Adipocyte (in vitro differentiated cells): Measurements from ENCODE around the gene APOA4.

Experiments used
- DNase-seq: peaks from one replicate; pipeline ENCODE4 v3.0.0-alpha.2; 2015; ENCODE audit warnings: low read depth
- H3K27me3 ChIP-seq: replicated peaks from 2 replicates; pipeline ENCODE4 v1.7.0; 2013; ENCODE audit warnings: mild to moderate bottlenecking, low read length, moderate library complexity; ENCODE audit not compliant: control insufficient read depth, insufficient read depth
- H3K36me3 ChIP-seq: 2 replicates; pipeline ENCODE4 v1.7.0; 2013; ENCODE audit warnings: low read length, mild to moderate bottlenecking, moderate library complexity; ENCODE audit not compliant: control insufficient read depth, insufficient read depth, severe bottlenecking
- H3K4me1 ChIP-seq: 2 replicates; pipeline ENCODE4 v1.7.0; 2013; ENCODE audit warnings: mild to moderate bottlenecking, low read length, moderate library complexity; ENCODE audit not compliant: control insufficient read depth, insufficient read depth
- H3K4me3 ChIP-seq: 2 replicates; pipeline ENCODE4 v1.7.0; 2013; ENCODE audit warnings: mild to moderate bottlenecking, low read length, moderate library complexity
- H3K9ac ChIP-seq: 2 replicates; pipeline ENCODE4 v1.7.0; 2013; ENCODE audit warnings: mild to moderate bottlenecking, low read length, moderate library complexity
- H3K9me3 ChIP-seq: 2 replicates; pipeline ENCODE4 v1.7.0; 2013; ENCODE audit warnings: mild to moderate bottlenecking, low read length, moderate library complexity; ENCODE audit not compliant: control insufficient read depth

Gene APOA4

DNA sequence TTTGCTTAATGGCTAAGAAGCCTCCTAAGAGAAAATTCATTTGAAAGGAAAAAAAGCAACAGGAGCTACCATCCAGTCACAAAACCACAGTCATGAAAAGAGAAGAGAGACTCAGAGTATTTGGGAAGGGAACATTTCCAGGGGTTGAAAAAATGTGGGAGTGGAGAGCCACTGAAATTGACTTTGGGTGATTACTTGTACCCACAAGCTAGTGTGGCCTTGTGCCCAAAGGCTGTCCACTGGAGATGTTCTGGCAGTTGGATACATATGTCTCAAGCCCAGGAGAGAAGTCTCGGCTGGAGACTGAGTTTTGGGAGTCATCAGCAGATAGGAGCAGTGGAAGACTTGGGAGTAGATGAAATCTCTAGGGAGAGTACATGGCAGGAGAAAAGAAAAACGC lies 28.3 kb downstream of the APOA4 start:
- H3K9me3 ChIP-seq, result no peaks in the 10 kb centered on the region
- peaks cover 28% of the 10 kb centered on the region for H3K4me1 ChIP-seq
- H3K9ac ChIP-seq, result no peak overlapping the region
- no peak overlapping the region for H3K4me3 ChIP-seq
- H3K36me3 ChIP-seq, result no peaks in the 10 kb centered on the region
- no peak for DNase-seq
- no peaks in the 10 kb centered on the region for H3K27me3 ChIP-seq

- H3K36me3 ChIP-seq, result no peaks in the 10 kb centered on the region
- H3K9me3 ChIP-seq, result no peaks in the 10 kb centered on the region
- DNase-seq, result no peak
These were observed 29.4 kb downstream of the APOA4 start for GRCh38 chr11:116793772-116794097.

DNA sequence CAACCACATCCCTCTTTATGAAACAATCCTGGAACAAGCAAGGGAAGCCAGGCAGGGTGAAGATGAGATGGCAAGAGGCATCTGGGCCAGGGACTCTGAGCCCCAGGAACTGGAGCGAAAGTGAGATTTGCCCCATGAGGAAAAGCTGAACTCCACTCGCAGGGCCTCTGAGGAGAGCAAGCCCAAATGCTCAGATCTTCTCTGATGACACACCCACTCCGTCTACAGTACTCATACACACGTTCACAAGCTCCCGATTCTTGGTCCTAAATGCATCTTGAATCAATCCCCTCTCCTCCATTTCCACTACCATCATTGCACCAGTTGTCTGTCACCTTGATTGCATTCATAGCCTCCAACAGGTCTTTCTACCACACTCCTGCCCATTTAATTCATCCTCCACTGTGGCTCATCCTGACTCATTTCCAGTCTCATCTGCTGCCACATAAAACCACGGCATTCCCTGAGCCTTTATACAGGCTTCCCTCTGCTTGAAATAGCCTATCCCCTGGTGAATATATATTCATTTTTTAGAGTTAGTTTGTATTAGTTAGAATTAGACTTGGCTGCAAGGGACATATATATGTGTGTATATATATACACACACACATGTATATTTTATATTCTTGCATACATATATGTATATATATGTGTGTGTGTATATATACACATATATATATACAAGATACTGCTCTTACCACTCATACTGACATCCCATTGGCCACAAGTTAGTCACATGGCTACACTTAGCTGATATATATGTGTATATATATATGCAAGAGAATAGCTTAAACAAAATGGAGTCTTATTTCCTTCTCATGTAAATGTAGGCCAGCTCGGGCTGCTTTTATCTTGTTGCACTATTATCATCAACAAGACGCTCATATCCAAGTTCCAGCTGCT lies 30.0 kb downstream of the APOA4 start:
- no peaks in the 10 kb centered on the region for H3K36me3 ChIP-seq
- H3K4me1 ChIP-seq, result peaks cover 34% of the 10 kb centered on the region
- peak; percentile 30 for DNase-seq
- H3K9me3 ChIP-seq, result no peaks in the 10 kb centered on the region
- peak overlapping the region; percentile 4 for H3K4me3 ChIP-seq
- no peaks in the 10 kb centered on the region for H3K27me3 ChIP-seq
- H3K9ac ChIP-seq, result peak overlapping the region; percentile 39

More at GRCh38 chr11:116793772-116794097, 29.4 kb downstream of the APOA4 start:
- H3K9ac ChIP-seq, result peak overlapping the region; percentile 11
- H3K4me1 ChIP-seq, result peaks cover 28% of the 10 kb centered on the region
- H3K27me3 ChIP-seq, result no peaks in the 10 kb centered on the region
- H3K4me3 ChIP-seq, result no peak overlapping the region

- Histone ChIP-seq H3K9me3 (no peaks in the 10 kb centered on the region), H3K9ac (peak overlapping the region; percentile 39), H3K27me3 (no peaks in the 10 kb centered on the region), H3K4me1 (peaks cover 34% of the 10 kb centered on the region), H3K36me3 (no peaks in the 10 kb centered on the region), H3K4me3 (peak overlapping the region; percentile 4)
- no peak for DNase-seq
These were observed 30.8 kb downstream of the APOA4 start for GRCh38 chr11:116792144-116792868.

GRCh38 chr11:116791813-116792143 lies 31.3 kb downstream of the APOA4 start, which contains the start of gene APOA5:
Gene APOA5, minus strand, starts transcription at chr11:116791879. Its CDS starts 19 bp downstream, at chr11:116791860.
- Histone ChIP-seq H3K9me3 (no peaks in the 10 kb centered on the region), H3K4me1 (peaks cover 38% of the 10 kb centered on the region), H3K36me3 (no peaks in the 10 kb centered on the region), H3K4me3 (peak within 1 kb of the TSS; percentile 4), H3K27me3 (no peaks in the 10 kb centered on the region), H3K9ac (peak within 1 kb of the TSS; percentile 39)
- no peak for DNase-seq

- H3K4me1 ChIP-seq, result peaks cover 44% of the 10 kb centered on the region
- no peak overlapping the region for H3K4me3 ChIP-seq
- H3K9ac ChIP-seq, result peak overlapping the region; percentile 17
- H3K36me3 ChIP-seq, result peaks cover 5% of the 10 kb centered on the region
- DNase-seq, result peak; percentile 86
- H3K9me3 ChIP-seq, result no peaks in the 10 kb centered on the region
- no peaks in the 10 kb centered on the region for H3K27me3 ChIP-seq
These were observed 31.9 kb downstream of the APOA4 start for GRCh38 chr11:116791002-116791812.

- no peak overlapping the region for H3K4me3 ChIP-seq
- no peak for DNase-seq
These were observed 32.7 kb downstream of the APOA4 start for GRCh38 chr11:116790167-116791001.

DNA sequence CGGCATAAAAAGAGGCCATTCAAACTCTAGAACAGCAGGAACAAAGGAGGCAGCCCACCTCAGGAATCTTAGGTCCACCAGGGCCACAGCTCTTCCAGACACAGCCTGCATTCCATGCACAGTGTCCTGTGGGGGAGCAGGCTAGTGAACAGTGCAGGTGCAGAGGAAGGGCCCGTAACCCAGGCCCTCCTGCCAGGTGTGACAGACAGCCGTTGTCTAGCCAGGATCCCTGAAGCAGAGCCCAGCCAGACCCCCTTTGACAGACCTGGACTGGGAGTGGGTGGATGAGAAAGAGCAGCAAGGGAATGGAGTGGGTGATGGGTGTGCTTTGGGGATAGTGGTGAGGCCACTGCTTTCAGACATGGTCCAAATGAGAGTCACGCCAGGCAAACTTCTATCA lies 34.1 kb downstream of the APOA4 start:
- no peak for DNase-seq
- peaks cover 27% of the 10 kb centered on the region for H3K36me3 ChIP-seq
- no peak overlapping the region for H3K4me3 ChIP-seq
- no peak overlapping the region for H3K9ac ChIP-seq
- peaks cover 47% of the 10 kb centered on the region for H3K4me1 ChIP-seq
- no peaks in the 10 kb centered on the region for H3K9me3 ChIP-seq
- no peaks in the 10 kb centered on the region for H3K27me3 ChIP-seq

More at GRCh38 chr11:116790167-116791001, 32.7 kb downstream of the APOA4 start:
- H3K9ac ChIP-seq, result no peak overlapping the region
- peaks cover 46% of the 10 kb centered on the region for H3K4me1 ChIP-seq
- H3K36me3 ChIP-seq, result peaks cover 13% of the 10 kb centered on the region
- no peaks in the 10 kb centered on the region for H3K27me3 ChIP-seq
- no peaks in the 10 kb centered on the region for H3K9me3 ChIP-seq

GRCh38 chr11:116788534-116788933 lies 34.6 kb downstream of the APOA4 start:
- Histone ChIP-seq H3K36me3 (peaks cover 31% of the 10 kb centered on the region), H3K4me1 (peaks cover 48% of the 10 kb centered on the region), H3K4me3 (peak overlapping the region; percentile 89), H3K9ac (peak overlapping the region; percentile 90), H3K27me3 (no peaks in the 10 kb centered on the region), H3K9me3 (no peaks in the 10 kb centered on the region)
- DNase-seq, result no peak

DNA sequence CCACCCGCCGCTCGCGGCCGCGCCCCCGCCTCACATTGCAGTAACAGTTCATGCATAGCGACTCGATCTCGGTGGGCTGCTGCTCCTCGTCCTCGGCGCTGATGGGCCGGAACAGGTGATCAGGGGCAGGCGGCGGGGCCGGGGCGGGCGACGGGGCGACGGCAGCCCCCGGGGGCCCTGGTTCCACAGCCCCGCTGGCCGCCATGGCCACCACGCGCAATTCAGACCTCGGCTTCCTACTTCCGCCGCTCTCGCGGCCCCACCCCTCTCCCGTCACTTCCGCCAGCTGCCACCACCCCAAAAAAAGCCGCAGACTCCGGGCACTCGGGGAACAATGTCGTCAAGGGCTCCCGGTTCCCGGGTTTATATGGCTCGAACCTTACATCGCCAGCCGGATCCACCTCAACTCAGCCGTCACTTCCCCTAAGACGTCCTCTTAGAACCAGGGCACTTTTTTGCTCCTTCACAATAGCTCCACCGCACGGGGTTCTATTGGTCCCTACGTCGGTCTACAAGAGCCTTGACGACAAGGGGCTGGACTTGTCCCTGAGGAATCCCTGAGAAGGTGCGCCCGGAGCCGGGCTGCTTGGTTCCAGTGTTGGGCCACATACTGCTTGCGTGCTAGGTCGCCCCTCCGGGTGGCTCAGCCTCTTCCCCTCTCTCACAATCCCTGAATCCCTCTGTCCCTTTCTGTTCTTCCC lies 35.2 kb downstream of the APOA4 start, which contains the start of gene ZPR1:
ZPR1 (minus strand) TSS at position 238 of the 701 bp plus-strand sequence; CDS start at position 205, 33 bp downstream.
- H3K4me3 ChIP-seq, result peak within 1 kb of the TSS; percentile 89
- H3K9me3 ChIP-seq, result no peaks in the 10 kb centered on the region
- H3K4me1 ChIP-seq, result peaks cover 48% of the 10 kb centered on the region
- peak; percentile 91 for DNase-seq
- H3K9ac ChIP-seq, result peak within 1 kb of the TSS; percentile 90
- peaks cover 37% of the 10 kb centered on the region for H3K36me3 ChIP-seq
- H3K27me3 ChIP-seq, result no peaks in the 10 kb centered on the region
